HG02981 (cell line): ENCODE data around the gene ILK.
A peak's percentile ranks its signal among the peaks of the same experiment; 100 is the strongest.

Experiments used
- ATAC-seq: cut with Tn5 transposase; IDR thresholded peaks from one replicate; pipeline ENCODE4 v1.9.1; 2021; ENCODE audit warnings: mild to moderate bottlenecking, moderate library complexity; ENCODE audit not compliant: unreplicated experiment

Gene ILK

GRCh38 chr11:6619004-6619745 lies 15.6 kb downstream of the ILK start, which contains the start of gene TPP1:
Gene TPP1 (minus strand): TSS chr11:6619422. CDS start chr11:6619400, 22 bp downstream.
- peak; percentile 99 for ATAC-seq

GRCh38 chr11:6620636-6621035 lies 17.1 kb downstream of the ILK start:
- ATAC-seq: no peak

GRCh38 chr11:6621711-6622211 lies 18.2 kb downstream of the ILK start:
- no peak for ATAC-seq

GRCh38 chr11:6622261-6623171 lies 18.9 kb downstream of the ILK start:
- ATAC-seq: no peak

- no peak for ATAC-seq
Measured at GRCh38 chr11:6623391-6624363, 20.1 kb downstream of the ILK start.

- no peak for ATAC-seq
Measured at GRCh38 chr11:6625156-6625831, 21.7 kb downstream of the ILK start.

- ATAC-seq: no peak
Measured at GRCh38 chr11:6625832-6626420, 22.4 kb downstream of the ILK start.

GRCh38 chr11:6626971-6627761 lies 23.6 kb downstream of the ILK start:
- ATAC-seq: no peak

- ATAC-seq: peak; percentile 76
Measured at GRCh38 chr11:6627762-6628241, 24.2 kb downstream of the ILK start.

- no peak for ATAC-seq
Measured at GRCh38 chr11:6628526-6628925, 25.0 kb downstream of the ILK start.

- ATAC-seq: no peak
Measured at GRCh38 chr11:6629573-6629891, 26.0 kb downstream of the ILK start.

GRCh38 chr11:6629892-6630631 lies 26.5 kb downstream of the ILK start:
- no peak for ATAC-seq

- no peak for ATAC-seq
Measured at GRCh38 chr11:6630632-6631291, 27.2 kb downstream of the ILK start.

GRCh38 chr11:6631361-6631890 lies 27.9 kb downstream of the ILK start:
- no peak for ATAC-seq

- ATAC-seq: no peak
Measured at GRCh38 chr11:6632116-6633073, 28.8 kb downstream of the ILK start.
